K562 (cell line): ENCODE measurements around the gene ZNF768. TPM values are rescaled to one million over a fixed set of nuclear protein-coding genes. Genes with fewer than 3 reads are reported as not detected.

Experiments used
- ATF3 ChIP-seq, 2 experiments: fragments of 450-650 bp in 1 of 2; sonication (generic) in 1 of 2; formaldehyde crosslinking in 1 of 2; IDR thresholded peaks in 1 of 2; conservative IDR thresholded peaks in 1 of 2; 2 replicates each; pipeline versions ENCODE4 v1.6.1 to v1.8.1; 2016 to 2023; ENCODE audit warnings: mild to moderate bottlenecking in 2 of 2, moderate library complexity in 2 of 2, inconsistent platforms in 1 of 2, missing genetic modification reagents in 1 of 2
- DACH1 ChIP-seq: fragments of 450-650 bp; IDR thresholded peaks from 2 replicates; pipeline ENCODE4 v1.6.1; 2018; ENCODE audit not compliant: partially characterized antibody
- DIDO1 ChIP-seq: fragments of 450-650 bp; IDR thresholded peaks from 2 replicates; pipeline ENCODE4 v1.6.1; 2016; ENCODE audit warnings: low read depth, missing biosample characterization, missing genetic modification characterization
- FOXA3 ChIP-seq, 2 experiments: fragments of 450-650 bp in 1 of 2; sonication (generic) in 1 of 2; formaldehyde crosslinking; IDR thresholded peaks in 1 of 2; conservative IDR thresholded peaks in 1 of 2; 2 replicates each; pipeline versions ENCODE4 v1.4.0 to v1.8.0; 2020 to 2022; ENCODE audit warnings: mild to moderate bottlenecking in 2 of 2, missing genetic modification reagents in 1 of 2
- HDAC3 ChIP-seq: fragments of 450-650 bp; IDR thresholded peaks from 2 replicates; pipeline ENCODE4 v1.6.1; 2018; ENCODE audit warnings: borderline replicate concordance, mild to moderate bottlenecking, moderate library complexity; ENCODE audit not compliant: partially characterized antibody
- HNRNPK ChIP-seq: fragments of 200-400 bp; formaldehyde crosslinking; IDR thresholded peaks from one replicate; pipeline ENCODE4 v1.6.1; 2018; ENCODE audit warnings: mild to moderate bottlenecking, low read depth, low read length; ENCODE audit not compliant: poor library complexity, severe bottlenecking
- MAFG ChIP-seq: fragments of 450-650 bp; conservative IDR thresholded peaks from 2 replicates; pipeline ENCODE4 v1.6.1; 2016; ENCODE audit warnings: missing genetic modification characterization, missing compliant biosample characterization
- MTA2 ChIP-seq: fragments of 450-650 bp; IDR thresholded peaks from 2 replicates; pipeline ENCODE4 v1.6.1; 2016; ENCODE audit warnings: low read depth
- NFE2L1 ChIP-seq: fragments of 450-650 bp; IDR thresholded peaks from 2 replicates; pipeline ENCODE4 v1.6.1; 2016; ENCODE audit warnings: missing genetic modification characterization, low read depth, mild to moderate bottlenecking, missing compliant biosample characterization, moderate library complexity, borderline replicate concordance
- SMAD4 ChIP-seq: fragments of 250-450 bp; sonication (Bioruptor Pico); conservative IDR thresholded peaks from 2 replicates; pipeline ENCODE4 v1.8.0; 2021; ENCODE audit warnings: inconsistent platforms, mild to moderate bottlenecking, moderate library complexity
- SOX6 ChIP-seq: fragments of 450-650 bp; IDR thresholded peaks from 2 replicates; pipeline ENCODE4 v1.6.1; 2014; ENCODE audit warnings: mild to moderate bottlenecking
- TAL1 ChIP-seq: fragments of 450-650 bp; IDR thresholded peaks from 2 replicates; pipeline ENCODE4 v1.6.1; 2016; ENCODE audit warnings: mild to moderate bottlenecking
- TEAD1 ChIP-seq, 2 experiments: fragments of 450-650 bp in 1 of 2; sonication (generic) in 1 of 2; formaldehyde crosslinking; IDR thresholded peaks; 2 replicates each; pipeline versions ENCODE4 v1.4.0 to v1.8.0; 2020 to 2022; ENCODE audit warnings: mild to moderate bottlenecking in 2 of 2, missing genetic modification reagents in 1 of 2
- THRA ChIP-seq: fragments of 450-650 bp; IDR thresholded peaks from 2 replicates; pipeline ENCODE4 v1.6.1; 2017; ENCODE audit warnings: mild to moderate bottlenecking, moderate library complexity
- ZNF57 ChIP-seq: fragments of 450-650 bp; formaldehyde crosslinking; IDR thresholded peaks from 2 replicates; pipeline ENCODE4 v1.4.0; 2020; ENCODE audit warnings: mild to moderate bottlenecking, moderate library complexity
- polyA plus RNA-seq, 8 experiments: library from polyadenylated mRNA; depleted of rRNA in 4 of 8; stranded (reverse) in 5 of 8; unstranded in 3 of 8; fragments of >200 nt; fragmentation: Nextera tagmentation in 2 of 8; fragmentation: Illumina TruSeq in 1 of 8; extraction: Ambion mirVana in 2 of 8; extraction: Trizol in 1 of 8; gene quantifications; 2 replicates each; pipeline versions ENCODE4 v1.2.1 to v1.2.3, GENCODE V29; 2011 to 2014; ENCODE audit warnings: inconsistent platforms in 1 of 8, missing spikeins in 1 of 8
- total RNA-seq, 7 experiments: library from RNA; depleted of rRNA in 6 of 7; stranded (reverse); fragments of >200 nt in 6 of 7; fragmentation: Illumina TruSeq in 2 of 7; extraction: Trizol in 2 of 7; gene quantifications; 2 replicates each; pipeline versions ENCODE4 v1.2.1 to v1.2.3, GENCODE V29; 2011 to 2021; ENCODE audit warnings: low replicate concordance in 1 of 7
- TF ChIP-seq, protein P1 (sequence below): IDR thresholded peaks from 3 replicates; pipeline ENCODE4 v1.6.1; 2011; ENCODE audit warnings: borderline replicate concordance, mild to moderate bottlenecking, moderate library complexity; ENCODE audit not compliant: insufficient read length; ENCODE audit errors: extremely low read depth
- TF ChIP-seq, protein P2 (sequence below): fragments of 200-800 bp; sonication (Bioruptor generic); IDR thresholded peaks from 2 replicates; pipeline ENCODE4 v1.6.1; 2017; ENCODE audit warnings: missing genetic modification characterization, missing compliant biosample characterization

Gene ZNF768
- total and polyA plus RNA-seq, 9 of the 15 experiments (the other 6 are each of a cell fraction or from before 2014, with no cell fraction given), result 0.13 to 50.7 (median 26.9) TPM

DNA sequence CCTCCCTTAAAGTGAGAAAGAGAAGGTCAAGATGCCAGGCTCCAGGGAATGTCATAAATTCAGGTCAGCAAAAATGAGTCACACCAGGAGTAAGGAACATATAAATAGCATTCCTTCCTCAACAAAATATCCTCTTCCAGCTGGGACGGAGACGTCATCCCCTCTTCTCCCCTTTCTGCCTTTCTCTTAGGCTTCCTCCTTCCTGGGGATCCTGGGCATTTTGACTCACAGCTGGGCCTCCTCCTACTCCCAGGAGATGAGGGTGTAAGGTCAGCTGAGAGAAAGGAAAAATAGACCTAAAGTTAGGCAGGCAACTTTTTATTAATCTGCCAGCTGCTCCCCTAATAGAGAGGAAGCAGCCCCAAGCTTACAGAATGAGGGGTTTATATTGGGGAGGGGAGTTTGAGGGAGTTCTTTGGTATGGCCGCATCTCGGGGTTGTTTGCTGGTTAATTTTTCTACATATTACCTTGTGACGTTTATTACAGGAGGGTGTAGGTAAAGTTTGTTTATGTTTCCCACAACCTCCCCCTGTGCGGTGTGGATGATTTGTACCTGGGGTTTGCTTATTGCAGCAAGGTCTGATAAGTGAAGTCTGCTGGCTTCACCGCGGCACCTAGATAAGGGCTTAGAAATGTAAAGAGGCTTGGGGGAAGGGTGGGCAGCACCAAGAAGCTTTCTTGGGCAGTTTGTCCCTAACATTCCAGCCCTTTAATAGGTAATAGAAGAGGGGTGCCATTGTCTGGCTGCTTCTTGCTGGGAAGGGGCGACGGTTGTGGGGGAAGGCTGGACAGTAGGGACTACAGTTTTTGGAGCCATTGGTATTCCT lies 15.3 kb upstream of the ZNF768 start (continued):
- peak; percentile 52; the same call in 1 of the 2 replicates for TF ChIP-seq ATF3 (IDR thresholded peaks at IDR 0.05)
- TF ChIP-seq ATF3 (CRISPR knock-in tag; conservative IDR thresholded peaks at IDR 0.05), result no peak
- 0 out of 2 replicates have a peak, but pooled peaks have one; percentile 37 for TF ChIP-seq MAFG (tag)
- 0 out of 4 replicates have a peak, but pooled peaks of 1 of the 2 experiments have one; percentile 41 for TF ChIP-seq TEAD1 (CRISPR knock-in tag; IDR thresholded peaks at IDR 0.05)
- TF ChIP-seq DIDO1, result no peak
- TF ChIP-seq, protein P1, sequence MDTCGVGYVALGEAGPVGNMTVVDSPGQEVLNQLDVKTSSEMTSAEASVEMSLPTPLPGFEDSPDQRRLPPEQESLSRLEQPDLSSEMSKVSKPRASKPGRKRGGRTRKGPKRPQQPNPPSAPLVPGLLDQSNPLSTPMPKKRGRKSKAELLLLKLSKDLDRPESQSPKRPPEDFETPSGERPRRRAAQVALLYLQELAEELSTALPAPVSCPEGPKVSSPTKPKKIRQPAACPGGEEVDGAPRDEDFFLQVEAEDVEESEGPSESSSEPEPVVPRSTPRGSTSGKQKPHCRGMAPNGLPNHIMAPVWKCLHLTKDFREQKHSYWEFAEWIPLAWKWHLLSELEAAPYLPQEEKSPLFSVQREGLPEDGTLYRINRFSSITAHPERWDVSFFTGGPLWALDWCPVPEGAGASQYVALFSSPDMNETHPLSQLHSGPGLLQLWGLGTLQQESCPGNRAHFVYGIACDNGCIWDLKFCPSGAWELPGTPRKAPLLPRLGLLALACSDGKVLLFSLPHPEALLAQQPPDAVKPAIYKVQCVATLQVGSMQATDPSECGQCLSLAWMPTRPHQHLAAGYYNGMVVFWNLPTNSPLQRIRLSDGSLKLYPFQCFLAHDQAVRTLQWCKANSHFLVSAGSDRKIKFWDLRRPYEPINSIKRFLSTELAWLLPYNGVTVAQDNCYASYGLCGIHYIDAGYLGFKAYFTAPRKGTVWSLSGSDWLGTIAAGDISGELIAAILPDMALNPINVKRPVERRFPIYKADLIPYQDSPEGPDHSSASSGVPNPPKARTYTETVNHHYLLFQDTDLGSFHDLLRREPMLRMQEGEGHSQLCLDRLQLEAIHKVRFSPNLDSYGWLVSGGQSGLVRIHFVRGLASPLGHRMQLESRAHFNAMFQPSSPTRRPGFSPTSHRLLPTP, result no peak
- TF ChIP-seq HNRNPK, result no peak
- TF ChIP-seq MTA2, result no peak
- TF ChIP-seq NFE2L1, result no peak
- peak; percentile 65 for TF ChIP-seq TAL1
- TF ChIP-seq THRA, result no peak
- TF ChIP-seq FOXA3 (CRISPR knock-in tag; conservative IDR thresholded peaks at IDR 0.05 in 1 of 2, IDR thresholded peaks at IDR 0.05 in 1 of 2), result no peak
- peak; percentile 19 for TF ChIP-seq HDAC3
- TF ChIP-seq, protein P2, sequence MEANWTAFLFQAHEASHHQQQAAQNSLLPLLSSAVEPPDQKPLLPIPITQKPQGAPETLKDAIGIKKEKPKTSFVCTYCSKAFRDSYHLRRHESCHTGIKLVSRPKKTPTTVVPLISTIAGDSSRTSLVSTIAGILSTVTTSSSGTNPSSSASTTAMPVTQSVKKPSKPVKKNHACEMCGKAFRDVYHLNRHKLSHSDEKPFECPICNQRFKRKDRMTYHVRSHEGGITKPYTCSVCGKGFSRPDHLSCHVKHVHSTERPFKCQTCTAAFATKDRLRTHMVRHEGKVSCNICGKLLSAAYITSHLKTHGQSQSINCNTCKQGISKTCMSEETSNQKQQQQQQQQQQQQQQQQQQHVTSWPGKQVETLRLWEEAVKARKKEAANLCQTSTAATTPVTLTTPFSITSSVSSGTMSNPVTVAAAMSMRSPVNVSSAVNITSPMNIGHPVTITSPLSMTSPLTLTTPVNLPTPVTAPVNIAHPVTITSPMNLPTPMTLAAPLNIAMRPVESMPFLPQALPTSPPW (CRISPR knock-in tag), result peak; percentile 20; the same call in 1 of the 2 replicates
- no peak for TF ChIP-seq ZNF57
- TF ChIP-seq SOX6, result peak; percentile 42; the same call in 1 of the 2 replicates
- peak; percentile 22; the same call in 1 of the 2 replicates for TF ChIP-seq SMAD4 (CRISPR knock-in tag)
- TF ChIP-seq DACH1, result peak; percentile 41
